OCI-LY3 (cell line): ENCODE data around the gene ALDOB.

Experiments
- CTCF ChIP-seq: fragments of 200-600, 300-600 bp; sonication (generic); IDR thresholded peaks from 2 replicates; pipeline ENCODE4 v1.5.1; 2014; ENCODE audit warnings: antibody characterized with exemption, low read length, low read depth
- EZH2phosphoT487 ChIP-seq: fragments of 200-600 bp; shearing (Covaris generic); IDR thresholded peaks from 2 replicates; pipeline ENCODE4 v1.6.1; 2018; ENCODE audit warnings: antibody characterized with exemption, mixed run types, low read depth

- TF ChIP-seq CTCF (no peak), EZH2phosphoT487 (no peak)
Observed at GRCh38 chr9:101400120-101400519, 35.5 kb downstream of the ALDOB start.
